Measurements from ENCODE around the gene DAW1.

DNA sequence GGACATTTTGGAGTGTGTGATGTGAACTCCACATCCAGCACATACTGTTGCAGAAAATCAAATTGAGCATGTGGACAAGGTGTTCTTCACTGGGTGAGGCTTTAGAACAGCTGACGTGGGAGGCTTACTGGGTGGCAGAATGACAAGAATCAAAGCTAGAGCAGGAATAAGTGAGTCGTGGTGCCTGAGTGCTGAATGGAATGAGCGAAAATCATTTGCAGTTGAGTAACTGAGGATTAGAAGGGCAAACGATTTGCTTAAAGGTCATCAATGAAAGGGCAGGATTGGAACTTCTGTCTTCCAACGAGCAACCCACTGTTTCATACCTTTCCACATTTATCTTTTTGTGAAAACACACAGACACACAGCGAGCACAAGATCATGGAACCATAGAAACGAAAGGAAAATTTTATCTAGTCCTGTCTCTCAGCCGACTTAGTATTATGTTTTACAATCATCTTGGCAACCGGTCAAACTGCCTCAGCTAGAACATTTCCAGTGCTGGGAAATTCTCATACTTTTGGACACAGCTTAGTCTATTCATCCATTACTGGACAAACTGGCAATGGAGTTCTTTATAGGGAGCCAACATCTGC lies 7.2 kb upstream of the DAW1 start:
- no peak for TF ChIP-seq EZH2 (IDR thresholded peaks at IDR 0.05; ENCODE audit: insufficient read depth, poor library complexity, severe bottlenecking)
- TF ChIP-seq EZH2phosphoT487 (IDR thresholded peaks at IDR 0.05; ENCODE audit: insufficient read depth, low read depth) = no peak

Measured in GM23248 (cell line).